PFSK-1 (cell line): ENCODE results near the gene NLRP12.

Experiments used
- FOXP2 ChIP-seq: optimal IDR thresholded peaks from 2 replicates; pipeline ENCODE3; 2011; ENCODE audit warnings: borderline replicate concordance, control low read depth, inconsistent platforms; ENCODE audit not compliant: insufficient read depth; ENCODE audit errors: extremely low read length, extremely low read depth
- POLR2AphosphoS5 ChIP-seq: IDR thresholded peaks from 2 replicates; pipeline ENCODE4 v1.6.1; 2012; ENCODE audit warnings: low read depth, mild to moderate bottlenecking, control low read depth, low read length, moderate library complexity
- SIN3A ChIP-seq: IDR thresholded peaks from 2 replicates; pipeline ENCODE4 v1.6.1; 2012; ENCODE audit warnings: mild to moderate bottlenecking, low read length, moderate library complexity, borderline replicate concordance; ENCODE audit not compliant: insufficient read depth
- TAF1 ChIP-seq: IDR thresholded peaks from 2 replicates; pipeline ENCODE4 v1.6.1; 2012; ENCODE audit warnings: low read length, control low read depth, borderline replicate concordance; ENCODE audit not compliant: insufficient read depth
- TF ChIP-seq, protein P1 (sequence below), 2 experiments: IDR thresholded peaks; 2 replicates each; pipeline versions ENCODE4 v1.6.1 to v1.8.0; 2011 to 2012; ENCODE audit warnings: low read depth in 2 of 2, low read length in 2 of 2, control low read depth in 1 of 2, inconsistent platforms in 1 of 2, mild to moderate bottlenecking in 1 of 2, moderate library complexity in 1 of 2; ENCODE audit not compliant: insufficient read depth in 1 of 2

Gene NLRP12

DNA sequence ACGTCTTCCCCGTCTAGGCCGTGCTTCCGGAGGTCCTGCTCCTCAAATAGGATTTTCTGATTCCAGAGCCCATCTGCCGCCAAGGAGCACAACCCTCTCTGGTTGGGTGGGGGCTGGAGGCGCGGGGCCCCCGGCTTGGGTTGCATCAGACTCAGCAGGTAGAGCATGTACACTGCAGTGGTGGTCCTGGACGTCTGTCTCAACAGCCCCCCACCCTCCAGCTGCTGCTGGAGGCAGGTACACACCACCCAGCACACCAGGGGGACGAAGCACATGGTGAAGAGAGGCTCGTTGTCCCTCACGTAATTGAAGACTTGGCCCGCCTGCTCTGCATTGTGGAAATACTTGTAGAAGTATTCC lies 13.9 kb downstream of the NLRP12 start:
- TF ChIP-seq, protein P1, sequence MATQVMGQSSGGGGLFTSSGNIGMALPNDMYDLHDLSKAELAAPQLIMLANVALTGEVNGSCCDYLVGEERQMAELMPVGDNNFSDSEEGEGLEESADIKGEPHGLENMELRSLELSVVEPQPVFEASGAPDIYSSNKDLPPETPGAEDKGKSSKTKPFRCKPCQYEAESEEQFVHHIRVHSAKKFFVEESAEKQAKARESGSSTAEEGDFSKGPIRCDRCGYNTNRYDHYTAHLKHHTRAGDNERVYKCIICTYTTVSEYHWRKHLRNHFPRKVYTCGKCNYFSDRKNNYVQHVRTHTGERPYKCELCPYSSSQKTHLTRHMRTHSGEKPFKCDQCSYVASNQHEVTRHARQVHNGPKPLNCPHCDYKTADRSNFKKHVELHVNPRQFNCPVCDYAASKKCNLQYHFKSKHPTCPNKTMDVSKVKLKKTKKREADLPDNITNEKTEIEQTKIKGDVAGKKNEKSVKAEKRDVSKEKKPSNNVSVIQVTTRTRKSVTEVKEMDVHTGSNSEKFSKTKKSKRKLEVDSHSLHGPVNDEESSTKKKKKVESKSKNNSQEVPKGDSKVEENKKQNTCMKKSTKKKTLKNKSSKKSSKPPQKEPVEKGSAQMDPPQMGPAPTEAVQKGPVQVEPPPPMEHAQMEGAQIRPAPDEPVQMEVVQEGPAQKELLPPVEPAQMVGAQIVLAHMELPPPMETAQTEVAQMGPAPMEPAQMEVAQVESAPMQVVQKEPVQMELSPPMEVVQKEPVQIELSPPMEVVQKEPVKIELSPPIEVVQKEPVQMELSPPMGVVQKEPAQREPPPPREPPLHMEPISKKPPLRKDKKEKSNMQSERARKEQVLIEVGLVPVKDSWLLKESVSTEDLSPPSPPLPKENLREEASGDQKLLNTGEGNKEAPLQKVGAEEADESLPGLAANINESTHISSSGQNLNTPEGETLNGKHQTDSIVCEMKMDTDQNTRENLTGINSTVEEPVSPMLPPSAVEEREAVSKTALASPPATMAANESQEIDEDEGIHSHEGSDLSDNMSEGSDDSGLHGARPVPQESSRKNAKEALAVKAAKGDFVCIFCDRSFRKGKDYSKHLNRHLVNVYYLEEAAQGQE (IDR thresholded peaks at IDR 0.05; ENCODE audit: insufficient read depth in 1 of 2, low read depth in 2 of 2, low read length in 2 of 2), result no peak
- no peak for TF ChIP-seq SIN3A
- TF ChIP-seq FOXP2, result no peak
- no peak for TF ChIP-seq POLR2AphosphoS5
- TF ChIP-seq TAF1, result no peak

- TF ChIP-seq POLR2AphosphoS5, result no peak
- TF ChIP-seq, protein P1 (IDR thresholded peaks at IDR 0.05; ENCODE audit: insufficient read depth in 1 of 2, low read depth in 2 of 2, low read length in 2 of 2), result no peak
- no peak for TF ChIP-seq FOXP2
- TF ChIP-seq TAF1, result no peak
- TF ChIP-seq SIN3A, result no peak
Observed at GRCh38 chr19:53809518-53810186, 14.5 kb downstream of the NLRP12 start.

DNA sequence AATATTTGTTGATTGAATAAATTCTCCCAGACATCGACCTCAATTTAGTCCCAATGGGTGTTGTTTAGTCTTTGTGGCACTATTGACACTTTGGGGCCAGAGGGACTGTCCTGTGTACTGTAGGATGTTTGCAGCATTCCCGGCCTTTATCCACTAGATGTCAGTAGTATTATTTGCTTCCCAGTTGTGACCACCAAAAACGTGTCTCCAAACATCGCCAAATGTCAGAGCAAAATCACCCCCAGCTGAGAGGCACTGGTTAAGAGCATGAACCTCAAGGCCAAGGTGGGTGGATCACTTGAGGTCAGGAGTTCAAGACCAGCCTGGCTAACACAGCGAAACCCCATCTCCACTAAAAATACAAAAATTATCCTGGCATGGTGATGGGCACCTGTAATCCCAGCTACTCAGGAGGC lies 15.4 kb downstream of the NLRP12 start:
- TF ChIP-seq FOXP2 (no peak), SIN3A (no peak), POLR2AphosphoS5 (no peak), TAF1 (no peak)
- TF ChIP-seq, protein P1 (IDR thresholded peaks at IDR 0.05; ENCODE audit: insufficient read depth in 1 of 2, low read depth in 2 of 2, low read length in 2 of 2), result no peak

- no peak for TF ChIP-seq SIN3A
- TF ChIP-seq FOXP2, result no peak
- no peak for TF ChIP-seq POLR2AphosphoS5
- TF ChIP-seq, protein P1 (IDR thresholded peaks at IDR 0.05; ENCODE audit: insufficient read depth in 1 of 2, low read depth in 2 of 2, low read length in 2 of 2), result no peak
- no peak for TF ChIP-seq TAF1
Observed at GRCh38 chr19:53801257-53801656, 22.9 kb downstream of the NLRP12 start.

- TF ChIP-seq, protein P1 (IDR thresholded peaks at IDR 0.05; ENCODE audit: insufficient read depth in 1 of 2, low read depth in 2 of 2, low read length in 2 of 2), result no peak
Observed at GRCh38 chr19:53795019-53795418, 29.1 kb downstream of the NLRP12 start.
